SW480 (cell line): ENCODE results near the gene FBXO41.
A peak's percentile ranks its signal among the peaks of the same experiment; 100 is the strongest.

Experiments used
- DNase-seq: peaks from one replicate; pipeline ENCODE4 v3.0.0-alpha.2; 2016; ENCODE audit warnings: low spot score

Gene FBXO41

GRCh38 chr2:73260338-73260984, 23.8 kb downstream of the FBXO41 start:
- peak; percentile 36 for DNase-seq

- DNase-seq, result no peak
Measured at GRCh38 chr2:73259704-73260337, 24.5 kb downstream of the FBXO41 start.

- no peak for DNase-seq
Measured at GRCh38 chr2:73259276-73259675, 25.0 kb downstream of the FBXO41 start.

DNA sequence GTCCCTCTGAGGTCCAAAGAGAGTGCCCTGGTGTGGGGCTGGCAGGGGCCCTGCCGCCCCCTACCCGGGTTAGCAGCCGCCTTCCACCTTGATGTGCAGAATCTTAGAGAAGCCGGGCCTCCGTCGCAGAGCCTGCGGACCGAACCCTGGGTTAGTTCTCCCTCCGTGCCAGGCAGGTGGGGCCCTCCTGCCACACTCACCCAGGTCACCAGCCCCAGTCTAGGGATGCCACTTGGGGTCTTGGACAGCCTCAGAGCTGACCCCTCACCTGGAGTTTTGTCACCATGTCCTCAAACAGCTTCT, 25.4 kb downstream of the FBXO41 start:
- DNase-seq, result no peak

- DNase-seq, result no peak
Measured at GRCh38 chr2:73258186-73258912, 25.9 kb downstream of the FBXO41 start.

DNA sequence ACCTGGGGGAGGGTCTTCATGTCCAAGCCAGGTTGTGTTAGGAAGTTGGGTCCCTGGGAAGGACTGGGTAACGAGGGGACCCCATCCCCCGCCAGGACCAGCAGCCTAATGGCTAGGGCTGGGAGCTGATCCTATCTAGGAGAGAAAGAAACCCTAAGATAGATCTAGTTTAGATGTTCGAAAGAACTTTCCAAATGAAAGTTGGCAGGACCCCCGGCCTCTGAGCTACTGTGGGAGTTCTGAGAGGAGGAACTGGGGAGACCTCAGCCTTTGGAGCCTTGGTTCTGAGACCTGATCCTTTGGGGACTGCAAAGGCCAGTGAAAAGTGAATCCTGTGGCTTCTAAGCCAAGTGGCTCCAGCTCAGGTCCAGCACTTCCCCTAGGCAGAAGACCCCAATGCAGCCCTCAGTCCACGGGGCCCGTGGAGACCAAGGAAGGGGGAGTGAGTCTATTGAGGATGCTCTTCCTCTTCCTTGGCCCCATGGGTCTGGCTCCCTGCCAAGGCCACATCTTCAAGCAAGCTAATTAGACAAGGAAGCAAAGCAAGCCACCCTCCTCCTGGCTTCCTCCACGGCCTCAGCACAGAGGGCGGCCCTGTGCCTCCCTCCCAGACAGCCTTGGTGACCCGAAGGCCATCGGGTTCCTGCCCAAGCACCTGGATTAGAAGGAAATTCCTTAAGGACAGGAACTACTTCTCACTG, 26.7 kb downstream of the FBXO41 start:
- no peak for DNase-seq

- no peak for DNase-seq
Measured at GRCh38 chr2:73257021-73257420, 27.3 kb downstream of the FBXO41 start.

DNA sequence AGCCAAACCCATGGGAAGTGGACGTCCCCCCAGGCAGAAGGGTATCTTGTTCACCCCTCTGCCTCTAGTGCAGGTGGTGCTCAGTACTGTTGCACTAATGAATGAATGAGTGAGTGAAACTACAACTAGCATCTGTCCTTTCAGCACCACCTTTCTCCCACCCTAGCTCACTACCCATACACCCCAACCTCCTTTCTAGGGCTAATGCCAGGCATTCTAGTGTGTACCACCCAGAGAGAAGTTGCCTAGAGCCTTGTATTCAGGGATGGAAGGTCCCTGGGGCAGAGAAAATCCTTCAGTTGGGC, 27.7 kb downstream of the FBXO41 start:
- DNase-seq, result no peak

- DNase-seq, result no peak
Measured at GRCh38 chr2:73255907-73256617, 28.2 kb downstream of the FBXO41 start.

DNA sequence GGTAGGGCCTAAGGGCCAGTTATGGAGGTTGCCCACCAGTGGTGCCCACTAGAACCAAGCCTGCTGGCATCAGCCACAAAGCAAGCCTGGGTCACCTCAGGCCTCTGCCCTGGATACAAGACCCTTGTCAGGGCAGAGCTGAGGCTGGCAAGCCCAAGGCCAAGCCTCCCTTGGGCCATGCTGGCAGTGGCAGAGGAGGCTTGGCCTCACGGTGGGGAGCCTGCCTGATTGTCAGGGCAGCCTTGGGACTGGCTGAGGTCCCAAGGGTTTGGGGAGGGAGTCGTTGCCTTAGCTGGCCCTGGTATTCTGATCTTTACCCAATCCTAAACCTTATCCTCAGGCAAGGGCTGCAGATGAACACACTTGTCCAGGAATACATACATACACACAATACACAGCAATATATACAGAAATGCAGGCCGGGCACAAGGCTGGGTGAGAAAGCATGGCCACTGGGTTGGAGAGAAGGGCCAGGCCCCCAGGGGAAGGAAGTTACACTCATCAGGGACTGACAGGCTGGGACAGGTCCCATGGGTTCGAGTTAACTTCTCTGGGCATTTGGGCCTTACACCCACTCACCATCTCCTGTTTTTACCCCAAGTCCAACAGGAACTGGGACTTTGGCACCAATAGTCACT, 29.2 kb downstream of the FBXO41 start:
- DNase-seq, result no peak

- no peak for DNase-seq
Measured at GRCh38 chr2:73254343-73255006, 29.8 kb downstream of the FBXO41 start.

- no peak for DNase-seq
Measured at GRCh38 chr2:73253901-73254300, 30.4 kb downstream of the FBXO41 start.

DNA sequence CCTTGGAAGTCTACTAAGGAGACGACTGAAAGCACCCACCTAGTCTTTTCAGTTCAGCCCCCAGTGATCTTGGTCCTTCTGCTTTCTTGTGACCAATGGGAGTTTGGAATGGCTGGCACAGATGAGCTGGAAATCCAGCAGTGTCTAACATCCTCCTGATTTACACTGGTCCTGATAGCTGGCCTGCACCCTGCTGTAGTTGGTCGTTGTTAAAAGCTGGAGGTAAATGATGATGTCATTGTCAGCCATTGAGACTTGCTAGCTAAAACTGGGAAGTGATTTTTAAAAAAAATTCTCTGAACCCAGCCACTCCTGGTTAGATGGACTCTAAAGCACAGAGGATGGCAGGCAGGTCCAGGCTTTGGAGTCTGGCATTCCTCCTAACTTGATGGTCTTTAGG, 30.9 kb downstream of the FBXO41 start:
- DNase-seq, result no peak

- no peak for DNase-seq
Measured at GRCh38 chr2:73252238-73253027, 31.8 kb downstream of the FBXO41 start.

GRCh38 chr2:73250872-73251846, 33.1 kb downstream of the FBXO41 start:
- no peak for DNase-seq

GRCh38 chr2:73249636-73250035, 34.6 kb downstream of the FBXO41 start:
- no peak for DNase-seq

DNA sequence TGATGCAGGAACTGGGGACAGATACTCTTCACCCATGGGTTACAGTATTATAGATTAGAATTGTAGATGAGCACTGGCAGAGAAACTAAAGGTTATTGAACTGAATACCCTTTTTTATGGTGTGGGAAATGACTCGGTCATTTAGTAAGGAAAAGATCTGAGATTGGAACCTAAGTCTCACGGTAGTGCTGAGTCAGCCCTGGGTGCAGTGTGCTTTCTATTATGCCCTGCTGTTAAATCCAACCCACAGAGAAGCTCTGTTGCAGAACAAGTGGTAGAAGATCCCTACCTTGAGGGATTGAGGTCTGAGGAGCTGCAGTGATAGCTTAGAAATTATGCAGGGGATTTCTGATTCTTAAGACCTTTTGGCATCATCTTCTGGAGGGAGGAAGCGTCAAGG, 37.4 kb downstream of the FBXO41 start:
- no peak for DNase-seq

DNA sequence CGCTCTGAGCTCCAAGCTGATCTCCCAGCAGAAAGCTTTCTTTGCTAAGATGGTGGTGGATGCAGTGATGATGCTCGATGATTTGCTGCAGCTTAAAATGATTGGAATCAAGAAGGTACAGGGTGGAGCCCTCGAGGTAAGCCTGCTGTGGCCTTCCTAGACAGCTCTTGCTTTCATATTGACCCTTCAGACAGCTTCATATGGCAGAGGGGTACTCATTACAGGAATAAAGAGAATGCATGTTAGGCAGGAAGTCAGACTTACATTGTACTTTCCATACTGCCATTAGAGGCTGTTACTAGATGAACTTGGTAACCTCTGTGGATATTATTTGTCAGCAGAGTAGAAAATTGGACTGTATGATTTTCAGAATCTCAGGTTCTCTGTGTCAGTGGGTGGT, 39.7 kb downstream of the FBXO41 start:
- DNase-seq, result no peak

GRCh38 chr2:73243884-73244570, 40.3 kb downstream of the FBXO41 start:
- no peak for DNase-seq
